CD4-positive, alpha-beta T cell treated with Interleukin-1 beta for 1 hour (primary cell): ENCODE data around the gene PKP3.
"Not testable (repeated sequence)": the region's sequence is repeated elsewhere in the genome, so short reads cannot be mapped to it uniquely, and the experiment has no call there.

Experiments
- DNase-seq, 2 donors: peaks; one replicate each; pipeline ENCODE4 v3.0.0-alpha.2; 2020 to 2022

The PKP3 gene

DNA sequence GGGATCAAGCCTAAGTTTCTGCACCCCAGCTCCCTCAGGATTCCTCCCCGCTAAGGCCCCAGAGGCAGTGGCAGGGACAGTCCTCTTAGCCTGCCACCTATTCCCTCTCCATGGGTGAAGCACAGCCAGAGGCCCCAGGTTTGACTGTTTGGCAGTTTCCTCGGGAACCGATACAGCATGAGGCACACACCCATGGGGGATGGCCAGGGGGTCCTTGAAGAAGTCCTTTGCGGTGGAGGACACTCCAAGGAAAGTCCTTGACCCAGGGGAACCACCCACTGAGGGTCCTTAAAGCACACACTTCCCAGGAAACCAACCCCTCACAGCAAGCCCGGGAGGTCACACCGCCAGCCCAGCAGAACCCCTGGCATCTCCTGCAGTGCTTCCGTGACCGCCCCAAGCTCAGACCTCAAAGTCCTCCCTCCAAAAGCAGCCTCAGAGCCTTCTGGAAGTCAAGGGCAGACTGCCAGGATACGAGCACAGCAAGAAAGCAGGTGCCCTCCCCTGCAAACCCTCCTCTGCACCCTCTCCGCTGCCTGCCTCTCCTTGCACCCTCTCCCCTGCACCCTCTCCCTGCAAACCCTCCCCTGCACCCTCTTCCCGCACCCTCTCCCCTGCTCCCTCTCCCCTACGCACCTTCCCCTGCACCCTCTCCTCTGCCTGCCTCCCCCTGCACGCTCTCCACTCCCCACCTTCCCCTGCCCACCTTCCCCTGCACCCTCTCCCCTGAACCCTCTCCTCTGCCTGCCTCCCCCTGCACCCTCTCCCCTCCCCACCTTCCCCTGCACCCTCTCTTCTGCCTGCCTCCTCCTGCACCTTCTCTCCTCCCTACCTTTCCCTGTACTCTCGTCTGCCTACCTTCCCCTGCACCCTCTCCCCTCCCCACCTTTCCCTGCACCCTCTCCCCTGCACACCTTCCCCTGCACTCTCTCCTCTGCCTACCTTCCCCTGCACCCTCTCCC, 19.4 kb downstream of the PKP3 start:
- DNase-seq, result no peak

DNA sequence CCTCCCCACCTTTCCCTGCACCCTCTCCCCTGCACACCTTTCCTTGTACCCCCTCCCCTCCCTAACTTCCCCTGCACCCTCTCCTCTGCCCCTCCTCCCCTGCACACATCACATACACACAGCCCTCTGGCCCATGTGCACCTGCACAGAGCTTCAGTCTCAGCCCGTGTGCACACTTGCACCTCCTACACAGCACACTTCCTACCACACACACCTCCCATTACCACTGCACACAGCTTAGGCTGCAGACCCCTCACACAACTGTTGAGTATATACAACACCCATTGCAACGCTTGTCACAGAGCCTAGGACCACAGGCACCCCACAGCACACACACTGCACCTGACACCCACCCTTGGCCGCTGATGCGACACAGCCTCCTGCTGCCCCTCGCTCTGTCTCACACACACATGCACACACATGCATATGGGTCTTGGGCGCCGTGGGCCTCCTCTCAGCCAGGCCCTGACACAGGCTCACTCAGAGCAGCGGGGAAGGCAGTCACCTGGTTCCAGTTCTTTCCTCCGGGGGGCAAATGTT, 20.4 kb downstream of the PKP3 start:
- no peak for DNase-seq

DNA sequence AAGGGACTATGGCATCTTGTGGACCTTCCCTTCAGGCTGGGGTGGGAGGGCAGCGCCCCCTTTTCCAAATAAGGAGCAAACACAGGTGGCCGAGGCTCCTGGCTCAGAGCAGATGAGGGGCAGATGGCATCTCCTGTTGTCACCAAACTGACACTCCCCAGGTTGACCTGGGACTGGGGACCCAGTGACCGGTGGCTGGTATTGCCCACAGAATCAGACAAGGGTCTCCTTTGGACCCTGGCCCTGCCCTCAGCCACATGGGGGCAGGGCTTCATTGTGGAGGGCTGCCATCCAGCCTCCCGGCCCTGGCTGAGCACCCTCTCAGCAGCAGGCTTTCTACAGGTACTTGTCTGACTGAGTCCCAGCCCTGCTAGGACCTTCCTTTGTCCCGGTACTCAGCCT, 21.6 kb downstream of the PKP3 start:
- DNase-seq, result no peak

DNA sequence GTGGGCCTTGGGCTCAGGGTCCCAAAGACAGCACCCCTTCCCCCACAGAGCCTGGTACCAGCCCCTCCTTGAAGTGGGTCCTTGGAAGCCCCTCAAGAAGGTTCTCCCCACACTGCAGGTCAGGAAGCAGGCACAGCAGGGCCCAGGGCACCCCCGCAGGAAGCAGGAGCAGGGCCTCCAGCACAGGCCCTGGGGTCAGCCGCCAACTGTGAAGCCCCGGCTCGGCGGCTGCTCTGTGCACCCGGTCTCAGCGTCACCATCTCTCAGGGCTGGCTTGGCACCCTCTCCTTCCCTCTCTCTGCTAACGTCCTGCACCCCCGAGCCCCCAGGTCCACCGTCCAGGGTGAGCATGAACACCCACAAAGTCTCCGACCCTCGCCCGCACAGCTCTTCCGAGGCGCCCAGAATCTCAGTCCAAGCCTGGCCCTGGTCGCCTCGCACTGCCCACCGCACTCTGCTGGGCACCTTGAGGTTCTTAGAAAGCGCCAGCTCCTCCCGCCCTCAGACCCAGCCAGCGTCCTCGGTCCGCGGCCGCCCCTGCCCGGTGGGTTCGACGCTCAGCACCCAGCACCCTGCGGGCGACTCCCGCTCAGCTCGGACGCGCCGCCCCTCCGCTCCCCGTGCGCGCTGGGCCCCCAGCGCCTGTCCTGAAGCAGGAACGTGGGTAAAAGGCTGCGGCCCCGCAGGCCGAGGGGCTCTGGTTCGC, 22.2 kb downstream of the PKP3 start:
- no peak for DNase-seq

DNA sequence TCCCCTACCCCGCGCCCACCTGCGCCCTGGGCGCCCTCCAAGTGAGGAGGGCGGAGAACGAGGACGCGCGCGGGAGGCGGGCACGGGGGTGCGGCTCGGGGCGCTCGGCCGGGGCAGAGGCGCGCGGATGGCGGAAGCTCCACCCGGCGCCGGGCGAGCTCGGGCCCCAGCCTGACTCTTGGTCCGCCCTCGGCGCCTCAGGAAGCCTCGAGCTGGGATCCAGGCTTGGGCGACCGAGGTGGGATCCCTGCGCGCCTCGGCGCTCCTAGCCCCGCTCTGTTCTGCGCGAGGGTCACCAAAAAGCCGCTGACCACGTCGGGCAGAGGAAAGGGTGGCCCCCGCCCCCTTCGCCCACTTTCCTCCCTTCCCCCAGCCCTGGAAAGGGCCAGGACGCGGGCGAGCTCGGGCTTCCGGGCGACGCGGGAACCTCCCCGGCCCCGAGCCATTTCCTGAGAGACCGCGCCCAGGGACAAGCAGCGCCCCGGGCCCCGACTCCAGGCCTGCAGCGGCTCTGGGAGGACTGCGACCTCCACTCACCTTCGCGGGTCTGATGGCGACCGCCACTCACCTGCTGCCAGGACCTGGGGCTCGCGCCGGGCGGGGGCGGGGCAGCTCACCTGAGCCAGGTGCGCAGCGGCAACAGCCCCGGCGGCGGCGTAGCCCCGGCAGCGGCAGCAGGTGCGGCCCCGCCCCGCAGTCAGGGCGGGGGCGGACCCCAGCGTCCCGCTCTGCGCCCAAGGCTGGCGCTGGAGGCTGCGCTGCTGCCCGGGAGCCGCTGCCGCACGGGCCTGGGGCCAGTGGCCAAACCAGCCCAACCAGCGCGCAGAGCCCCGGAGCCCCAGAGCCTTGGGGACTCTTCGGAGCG, 23.0 kb downstream of the PKP3 start:
- peak; percentile 28 to 40 for DNase-seq

DNA sequence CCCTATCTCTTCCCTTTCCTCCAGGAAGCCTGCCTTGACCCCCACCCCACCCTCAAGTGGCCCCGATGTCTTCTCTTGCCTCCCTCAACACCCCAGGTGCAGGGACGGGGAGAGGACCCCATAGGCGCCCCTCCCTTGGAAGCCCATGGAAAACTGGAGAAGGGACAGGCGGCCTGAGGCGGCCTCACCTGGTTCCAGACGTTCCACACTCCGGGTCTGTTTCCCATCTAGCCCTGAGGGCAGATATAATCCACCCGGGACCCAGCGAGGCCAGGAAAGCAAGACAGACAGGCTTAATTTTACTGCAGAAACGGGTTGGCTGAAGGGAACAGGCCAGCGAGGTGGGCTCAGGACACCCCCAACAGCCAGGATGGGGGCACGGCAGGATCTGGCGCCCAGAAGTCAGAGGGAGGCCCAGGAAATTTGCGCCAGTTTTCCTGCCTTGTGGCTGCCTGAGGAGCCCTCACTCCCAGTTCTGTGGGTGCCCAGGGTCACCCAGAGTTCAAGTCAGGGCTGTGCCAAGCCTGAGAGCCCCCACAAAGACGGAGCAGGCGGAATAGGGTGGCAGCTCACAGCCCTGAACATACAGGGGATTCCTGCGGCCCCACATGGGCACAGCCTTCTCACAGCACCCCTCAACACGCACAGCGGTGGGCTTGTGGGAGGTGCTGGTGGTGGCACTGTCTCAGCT, 23.8 kb downstream of the PKP3 start:
- no peak for DNase-seq

DNA sequence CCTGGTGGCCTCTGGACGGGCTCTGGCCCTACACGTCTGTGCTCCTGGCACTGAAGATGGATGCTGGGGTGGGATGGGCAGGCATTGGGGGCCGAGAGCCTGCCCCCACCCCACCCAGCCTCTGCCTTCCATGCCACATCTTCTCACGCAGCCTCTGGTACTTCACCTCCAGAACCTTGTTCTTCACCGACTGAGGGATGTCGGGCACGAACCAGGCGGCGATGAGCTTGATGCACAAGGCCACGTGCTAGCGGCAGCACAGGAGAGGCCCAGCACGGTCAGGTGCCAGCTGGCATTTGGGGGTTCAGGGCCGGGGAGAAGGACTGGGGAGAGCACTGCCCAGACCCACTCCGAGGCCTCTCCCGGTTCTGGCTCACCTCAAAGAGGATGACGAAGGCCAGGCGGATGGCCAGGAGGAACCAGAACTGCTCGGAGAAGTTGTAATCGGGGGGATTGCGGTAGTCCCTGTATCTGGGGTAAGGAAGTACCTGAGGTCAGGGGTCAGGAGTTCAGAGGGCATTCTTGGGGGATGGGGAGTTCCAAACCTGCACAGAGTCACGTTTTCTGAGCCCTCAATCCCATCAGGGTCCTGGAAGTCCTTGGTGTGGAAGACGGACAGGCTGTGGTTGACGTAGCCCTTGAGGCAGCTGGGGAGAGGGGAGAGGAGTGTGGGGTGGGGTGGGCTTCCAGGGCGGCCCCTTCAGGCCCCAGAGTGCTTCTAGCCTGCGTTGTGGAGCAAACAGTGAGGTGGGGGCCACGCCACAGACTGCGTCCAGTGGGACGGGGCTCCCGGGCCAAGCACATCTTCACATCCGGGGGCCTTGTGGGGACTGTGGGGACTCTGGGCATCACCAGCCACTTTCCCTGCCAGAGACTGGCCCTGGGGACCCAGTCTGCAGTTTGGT, 24.6 kb downstream of the PKP3 start:
- DNase-seq, result no peak

DNA sequence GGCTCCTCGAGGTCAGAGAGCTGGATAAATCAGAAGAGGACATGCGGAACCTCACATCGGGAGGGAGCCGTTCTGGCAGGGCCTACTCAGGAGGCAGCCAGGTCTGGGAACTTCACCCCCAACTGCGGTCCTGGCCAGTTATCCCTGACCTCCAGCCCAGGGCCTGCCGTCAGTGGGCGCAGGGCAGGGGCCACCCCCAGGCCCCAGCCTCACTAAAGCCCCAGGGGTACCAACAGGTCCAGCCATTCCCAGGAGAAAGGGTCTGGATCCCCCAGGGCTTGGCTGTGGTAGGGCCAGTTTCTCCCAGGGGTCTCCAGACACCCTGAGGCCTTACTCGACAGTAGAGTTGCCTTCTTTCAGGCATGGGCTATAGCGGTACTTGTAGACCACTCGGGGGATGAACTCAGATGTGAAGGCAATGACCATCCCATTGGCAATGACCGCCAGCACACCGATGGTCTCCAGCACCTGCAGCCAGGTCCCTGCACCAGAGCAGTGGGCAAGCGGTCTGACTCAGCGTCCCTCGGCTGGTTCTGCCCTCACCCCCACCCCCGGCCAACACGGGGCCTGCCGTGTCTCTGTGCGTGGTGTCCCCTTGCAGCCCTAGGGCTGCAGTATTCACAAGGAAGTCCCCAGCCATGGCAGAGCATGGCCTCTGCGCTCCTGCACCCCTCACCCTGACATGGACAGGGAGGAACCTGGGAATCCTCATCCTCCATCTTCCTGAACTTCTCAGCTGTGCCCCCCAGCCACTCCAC, 25.4 kb downstream of the PKP3 start:
- no peak for DNase-seq

DNA sequence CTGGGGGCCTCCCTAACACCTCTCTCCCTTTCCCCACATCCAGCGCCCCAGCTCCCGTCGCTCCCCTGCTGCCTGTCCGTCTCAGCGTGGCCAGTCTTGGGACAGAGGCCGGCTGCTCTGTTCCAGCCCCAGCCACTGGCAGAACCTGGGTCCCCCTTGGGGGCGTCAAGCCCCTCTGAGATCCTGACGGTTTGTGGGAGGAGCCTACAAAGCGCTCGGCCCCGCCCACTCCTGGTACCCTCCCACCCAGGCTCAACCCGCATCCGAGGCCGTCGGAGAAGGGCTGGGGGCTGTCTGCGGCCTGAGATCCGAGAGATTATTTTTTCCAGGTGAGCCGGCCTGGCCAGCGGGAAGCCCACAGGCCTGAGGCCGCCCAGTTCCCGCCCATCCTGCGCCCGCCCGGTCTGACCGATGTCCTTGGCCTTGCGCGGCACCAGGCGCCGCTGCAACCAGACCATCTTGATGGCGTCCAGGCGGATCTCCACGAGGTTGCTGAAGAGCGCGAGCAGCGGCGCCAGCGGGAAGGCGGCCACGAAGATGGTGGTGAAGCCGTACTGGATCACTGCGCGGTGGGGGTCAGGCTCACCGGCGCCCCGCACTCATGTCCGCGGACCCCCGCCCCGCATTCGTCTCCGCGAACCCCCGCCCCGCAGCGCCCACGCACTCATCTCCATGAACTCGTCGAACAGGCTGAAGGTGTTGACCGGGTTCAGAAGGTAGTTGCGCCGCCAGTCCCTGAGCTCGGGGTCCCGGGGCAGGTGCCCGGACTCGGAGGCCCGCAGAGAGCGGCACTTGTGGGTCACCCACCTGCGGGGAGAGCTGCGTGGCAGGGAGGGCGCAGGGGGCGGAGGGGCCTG, 26.3 kb downstream of the PKP3 start:
- no peak for DNase-seq

DNA sequence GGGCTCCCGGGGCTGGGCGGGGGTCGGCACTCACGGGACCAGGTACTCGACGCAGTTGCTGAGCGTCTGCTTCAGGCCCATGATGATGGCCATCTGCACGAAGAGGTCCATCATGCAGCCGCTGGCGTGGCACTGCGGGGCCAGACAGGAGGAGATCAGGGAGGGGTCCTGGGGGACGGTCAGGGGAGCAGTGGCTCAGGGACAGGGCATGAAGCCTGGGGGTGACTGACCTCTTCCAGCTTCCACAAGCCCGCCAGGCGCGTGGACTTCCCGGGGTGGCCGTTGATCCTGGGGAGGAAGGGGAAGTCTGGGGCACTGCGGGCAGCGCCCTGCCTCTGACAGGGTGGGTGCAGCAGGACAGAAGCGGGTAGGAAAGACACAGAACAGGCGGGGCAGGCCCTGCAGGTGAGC, 26.9 kb downstream of the PKP3 start:
- DNase-seq, result no peak

DNA sequence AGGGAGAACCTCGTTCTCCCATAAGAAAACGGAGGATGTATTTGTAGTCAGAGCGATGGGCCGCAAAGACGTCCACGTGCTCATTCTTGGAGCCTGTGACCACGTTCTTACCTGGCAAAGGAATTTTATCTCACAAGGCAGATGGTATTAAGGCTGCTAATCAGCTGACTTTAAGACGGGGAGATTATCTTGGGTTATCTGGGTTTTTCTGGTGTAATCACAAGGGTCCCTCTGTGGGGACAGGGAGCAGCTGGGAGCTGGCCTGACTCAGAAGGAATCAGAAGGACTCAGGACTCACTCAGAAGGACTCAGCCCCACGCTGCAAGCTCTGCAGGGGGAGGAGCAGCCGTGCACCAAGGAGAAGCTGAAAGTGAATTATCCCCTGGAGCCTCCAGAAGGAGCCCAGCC, 28.2 kb downstream of the PKP3 start:
- no peak for DNase-seq

DNA sequence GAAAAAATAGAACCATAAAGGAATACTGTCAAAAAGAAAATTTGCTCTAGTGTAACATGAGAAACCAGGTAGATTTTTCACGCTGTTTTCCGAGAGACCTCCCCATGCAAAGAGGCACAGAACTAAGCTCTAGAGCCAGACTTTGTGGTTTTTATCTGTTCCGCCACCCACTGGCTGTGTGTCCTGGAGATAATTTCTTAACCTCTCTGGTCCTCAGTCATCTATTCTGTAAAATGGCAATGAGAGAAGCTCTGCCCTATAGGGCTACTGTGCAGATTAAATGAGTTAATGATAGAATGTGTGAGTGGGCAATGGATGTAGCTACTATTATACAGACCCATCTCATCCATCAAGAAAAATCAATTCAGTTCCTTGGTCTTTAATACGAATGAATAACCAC, 30.2 kb downstream of the PKP3 start:
- DNase-seq, result no peak

DNA sequence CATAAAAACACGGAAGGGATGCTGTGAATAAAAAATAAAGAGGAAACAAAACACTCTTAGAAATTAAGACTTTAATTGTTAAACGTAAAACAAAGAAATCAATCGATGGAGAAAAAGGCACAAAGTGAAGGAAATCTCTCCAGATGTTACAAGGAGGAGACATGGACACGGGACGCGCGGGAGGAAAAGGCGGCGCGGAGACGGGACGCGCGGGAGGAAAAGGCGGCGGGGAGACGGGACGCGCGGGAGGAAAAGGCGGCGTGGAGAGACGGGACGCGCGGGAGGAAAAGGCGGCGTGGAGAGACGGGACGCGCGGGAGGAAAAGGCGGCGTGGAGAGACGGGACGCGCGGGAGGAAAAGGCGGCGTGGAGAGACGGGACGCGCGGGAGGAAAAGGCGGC, 30.8 kb downstream of the PKP3 start:
- not testable (repeated sequence) for DNase-seq

DNA sequence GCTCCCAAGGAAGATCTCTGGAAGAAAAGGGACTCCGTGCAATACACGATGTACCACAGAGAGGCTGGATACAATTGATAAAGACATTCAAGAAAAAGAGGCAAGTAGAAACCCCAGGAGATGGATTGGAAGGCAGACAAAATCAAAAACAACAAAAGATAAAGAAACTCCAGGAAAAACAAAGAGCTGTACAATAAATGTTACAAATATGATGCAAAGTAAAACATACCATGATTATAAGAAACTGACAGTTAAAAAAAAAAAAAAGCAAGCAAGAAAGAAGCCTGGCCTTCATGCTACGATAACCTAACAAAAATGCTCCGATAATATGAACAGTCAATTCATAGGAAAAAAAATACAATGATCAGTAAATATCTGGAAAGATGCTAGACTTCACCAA, 31.3 kb downstream of the PKP3 start:
- DNase-seq, result no peak

DNA sequence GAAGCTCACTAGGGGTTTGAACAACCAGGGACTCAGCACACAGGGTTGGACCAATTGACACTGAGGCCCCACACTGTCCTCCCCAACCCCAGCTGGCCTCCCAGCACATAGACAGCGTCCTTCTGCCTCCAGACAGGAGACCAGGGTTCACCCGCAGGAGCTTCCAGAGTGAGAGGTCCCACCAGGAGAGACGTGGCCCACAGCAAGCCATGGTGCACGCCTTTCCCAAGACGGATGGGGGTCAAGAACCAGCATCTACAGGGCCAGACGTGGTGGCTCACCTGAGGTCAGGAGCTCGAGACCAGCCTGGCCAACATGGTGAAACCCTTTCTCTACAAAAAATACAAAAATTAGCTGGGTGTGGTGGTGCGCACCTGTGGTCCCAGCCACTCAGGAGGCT, 32.8 kb downstream of the PKP3 start:
- no peak for DNase-seq

DNA sequence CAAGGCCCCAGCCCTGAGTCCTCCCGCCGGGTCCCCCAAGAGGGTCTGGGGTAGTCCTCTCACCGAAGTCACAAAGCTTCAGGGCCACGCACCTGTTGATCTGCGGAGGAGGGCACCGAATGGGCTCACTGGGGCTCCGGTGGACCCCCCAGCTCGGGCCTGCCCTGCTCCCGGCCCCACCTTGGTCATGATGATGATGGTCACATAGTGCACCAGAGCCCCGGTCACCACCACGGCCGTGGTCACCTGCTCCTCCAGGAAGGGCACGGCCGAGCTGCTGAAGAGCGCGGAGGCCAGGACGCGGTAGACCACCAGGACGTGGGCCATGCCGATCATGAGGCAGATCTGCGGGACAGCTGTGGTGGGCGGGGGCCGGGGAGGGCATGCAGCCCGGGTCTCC, 34.3 kb downstream of the PKP3 start:
- no peak for DNase-seq

DNA sequence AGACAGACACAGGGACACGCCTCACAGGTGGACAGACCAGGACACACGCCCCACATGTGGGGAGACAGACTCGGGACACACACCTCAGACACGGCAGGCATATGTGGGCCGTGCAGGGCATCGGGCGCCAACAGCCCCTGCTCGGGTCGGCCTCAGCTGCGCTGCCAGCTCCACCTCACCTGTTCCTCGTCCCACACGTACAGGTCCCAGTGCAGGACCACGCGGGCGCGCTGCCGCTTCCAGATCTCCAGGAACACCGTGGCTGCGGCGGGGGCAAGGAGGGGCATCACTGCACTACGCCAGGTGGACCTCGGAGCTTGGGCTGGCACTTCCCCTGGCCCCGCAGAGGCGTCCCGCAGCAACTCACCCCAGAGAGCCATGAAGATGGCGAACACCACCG, 35.4 kb downstream of the PKP3 start:
- DNase-seq, result no peak

DNA sequence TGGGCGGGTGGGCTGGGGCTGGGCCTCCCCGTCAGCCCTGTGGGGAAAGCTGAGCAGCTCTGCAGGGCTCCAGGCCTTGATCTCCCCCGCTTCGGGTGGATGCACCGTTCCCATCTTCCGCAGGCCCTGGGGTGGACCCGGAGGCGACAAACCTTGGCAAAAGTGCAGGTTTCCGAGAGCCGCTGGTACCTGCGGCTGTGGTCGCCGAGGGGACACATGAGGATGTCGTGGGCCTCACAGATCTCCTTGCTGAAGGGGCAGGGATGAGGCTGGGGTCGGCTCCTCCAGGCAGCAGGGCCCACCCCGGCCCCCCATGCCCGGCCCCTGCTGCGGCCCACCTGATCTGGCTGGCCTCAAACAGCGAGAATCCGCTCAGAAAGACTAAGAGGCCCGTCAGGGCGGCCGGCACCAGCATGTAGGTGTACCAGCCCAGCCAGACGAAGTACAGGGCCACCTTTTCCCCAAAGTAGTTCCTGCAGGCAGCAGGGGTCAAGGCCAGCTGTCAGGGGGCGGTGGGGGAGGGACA, 36.0 kb downstream of the PKP3 start:
- DNase-seq, result no peak

DNA sequence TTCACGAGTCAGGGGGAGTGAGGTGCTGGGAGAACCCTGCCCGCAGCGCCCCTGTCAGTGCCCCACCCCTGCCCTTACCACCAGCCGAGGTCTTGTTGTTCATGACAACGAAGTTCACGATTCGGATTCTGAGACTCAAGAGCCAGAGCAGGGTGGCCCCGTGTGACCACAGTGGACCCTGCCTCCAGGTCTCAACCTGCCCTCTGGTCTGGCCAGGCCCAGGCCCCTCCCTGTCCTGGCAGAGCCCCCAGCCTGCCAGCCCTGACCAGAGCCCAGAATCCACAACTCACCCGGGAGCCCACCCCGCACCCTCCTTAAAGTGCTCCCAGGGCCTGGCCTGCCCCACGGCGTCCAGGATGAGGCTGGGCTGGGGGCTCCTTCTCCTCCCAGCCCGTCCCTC, 37.9 kb downstream of the PKP3 start:
- DNase-seq, result no peak
